Measurements from ENCODE around the gene KIF5C.

DNA sequence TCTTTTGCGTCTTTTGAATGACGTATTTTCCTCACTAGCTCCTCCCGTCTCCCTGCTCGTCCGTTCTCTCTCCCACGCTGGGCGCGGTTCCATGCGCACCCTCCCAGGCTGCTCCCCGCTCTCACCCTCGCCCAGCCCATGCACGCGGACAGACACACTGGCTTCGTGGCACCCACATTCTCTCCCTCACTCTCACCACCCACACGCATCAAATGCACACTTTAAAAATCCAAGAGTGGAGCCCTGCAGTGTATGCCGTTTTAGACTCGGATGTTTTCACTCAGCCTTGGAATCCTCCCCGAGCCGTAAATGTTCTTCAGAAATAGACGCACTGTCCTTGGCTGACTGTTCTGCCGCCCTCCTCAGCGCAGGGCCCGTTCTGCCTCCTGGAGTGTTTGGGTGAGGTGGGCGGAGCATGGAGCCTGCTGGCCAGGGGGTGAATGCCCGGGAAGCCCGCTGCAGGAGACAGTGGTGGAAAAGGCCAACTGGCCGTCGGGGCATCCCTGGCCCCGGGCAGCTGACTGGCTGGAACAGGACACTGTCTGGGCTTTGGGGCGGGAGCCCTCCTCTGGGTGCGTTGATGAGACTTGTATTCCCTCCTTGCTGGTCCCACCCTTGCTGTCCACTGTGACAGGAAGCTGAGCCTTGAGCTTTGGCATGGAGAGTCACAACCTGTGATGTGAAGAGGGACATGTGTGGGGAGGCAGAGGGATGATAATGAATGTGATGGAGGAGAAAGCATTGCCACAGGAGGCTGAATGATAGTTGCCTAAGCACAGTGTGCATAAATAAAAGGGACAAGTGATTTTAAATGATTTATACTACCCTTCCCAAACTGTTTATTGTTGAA lies 128.1 kb downstream of the KIF5C start:
- TF ChIP-seq, protein P1, sequence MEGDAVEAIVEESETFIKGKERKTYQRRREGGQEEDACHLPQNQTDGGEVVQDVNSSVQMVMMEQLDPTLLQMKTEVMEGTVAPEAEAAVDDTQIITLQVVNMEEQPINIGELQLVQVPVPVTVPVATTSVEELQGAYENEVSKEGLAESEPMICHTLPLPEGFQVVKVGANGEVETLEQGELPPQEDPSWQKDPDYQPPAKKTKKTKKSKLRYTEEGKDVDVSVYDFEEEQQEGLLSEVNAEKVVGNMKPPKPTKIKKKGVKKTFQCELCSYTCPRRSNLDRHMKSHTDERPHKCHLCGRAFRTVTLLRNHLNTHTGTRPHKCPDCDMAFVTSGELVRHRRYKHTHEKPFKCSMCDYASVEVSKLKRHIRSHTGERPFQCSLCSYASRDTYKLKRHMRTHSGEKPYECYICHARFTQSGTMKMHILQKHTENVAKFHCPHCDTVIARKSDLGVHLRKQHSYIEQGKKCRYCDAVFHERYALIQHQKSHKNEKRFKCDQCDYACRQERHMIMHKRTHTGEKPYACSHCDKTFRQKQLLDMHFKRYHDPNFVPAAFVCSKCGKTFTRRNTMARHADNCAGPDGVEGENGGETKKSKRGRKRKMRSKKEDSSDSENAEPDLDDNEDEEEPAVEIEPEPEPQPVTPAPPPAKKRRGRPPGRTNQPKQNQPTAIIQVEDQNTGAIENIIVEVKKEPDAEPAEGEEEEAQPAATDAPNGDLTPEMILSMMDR (conservative IDR thresholded peaks at IDR 0.05; ENCODE audit: low read length) = no peak
- no peak for TF ChIP-seq EZH2phosphoT487 (IDR thresholded peaks at IDR 0.05; ENCODE audit: borderline replicate concordance, low read depth, low read length)

All from OCI-LY7 (cell line).